ENCODE measurements around the gene IRX3.
"Not testable (repeated sequence)": the region's sequence is repeated elsewhere in the genome, so short reads cannot be mapped to it uniquely, and the experiment has no call there.

IRX3 gene

GRCh38 chr16:54273566-54273965, 13.0 kb downstream of the IRX3 start:
- DNase-seq = no peak

GRCh38 chr16:54270711-54271110, 15.9 kb downstream of the IRX3 start:
- DNase-seq = no peak

- no peak for DNase-seq
Measured at GRCh38 chr16:54269461-54269860, 17.1 kb downstream of the IRX3 start.

- no peak for DNase-seq
Measured at GRCh38 chr16:54268766-54269165, 17.8 kb downstream of the IRX3 start.

GRCh38 chr16:54268340-54268739, 18.2 kb downstream of the IRX3 start:
- no peak for DNase-seq

- no peak for DNase-seq
Measured at GRCh38 chr16:54266363-54266955, 20.1 kb downstream of the IRX3 start.

GRCh38 chr16:54265575-54266107, 20.9 kb downstream of the IRX3 start:
- no peak for DNase-seq

- DNase-seq = no peak
Measured at GRCh38 chr16:54253118-54253517, 33.5 kb downstream of the IRX3 start.

GRCh38 chr16:54248863-54249710, 37.5 kb downstream of the IRX3 start:
- DNase-seq = peak; percentile 46

GRCh38 chr16:54247705-54248104, 38.9 kb downstream of the IRX3 start:
- DNase-seq = not testable (repeated sequence)

GRCh38 chr16:54246454-54246821, 40.1 kb downstream of the IRX3 start:
- DNase-seq = no peak

GRCh38 chr16:54245788-54246453, 40.7 kb downstream of the IRX3 start:
- no peak for DNase-seq

GRCh38 chr16:54244061-54244886, 42.3 kb downstream of the IRX3 start:
- DNase-seq = no peak

GRCh38 chr16:54243202-54243601, 43.4 kb downstream of the IRX3 start:
- no peak for DNase-seq

GRCh38 chr16:54242199-54242598, 44.4 kb downstream of the IRX3 start:
- peak; percentile 63 for DNase-seq

GRCh38 chr16:54241525-54241924, 45.1 kb downstream of the IRX3 start:
- DNase-seq = no peak

GRCh38 chr16:54240271-54241129, 46.1 kb downstream of the IRX3 start:
- peak; percentile 45 for DNase-seq

- peak; percentile 41 for DNase-seq
Measured at GRCh38 chr16:54239456-54239855, 47.1 kb downstream of the IRX3 start.

- DNase-seq = no peak
Measured at GRCh38 chr16:54236773-54237172, 49.8 kb downstream of the IRX3 start.

- DNase-seq = no peak
Measured at GRCh38 chr16:54233615-54234014, 53.0 kb downstream of the IRX3 start.

All from eye (tissue), 1 donor.